Measurements from ENCODE around the gene LANCL1. TPM values are rescaled to one million over a fixed set of nuclear protein-coding genes. Genes with fewer than 3 reads are reported as not detected.

The LANCL1 gene
- total and polyA plus RNA-seq, 2 experiments from 2014 or later: 22.7 to 40.2 TPM

- H3K9me2 ChIP-seq (replicated peaks; ENCODE audit: insufficient read depth): no peaks in the 10 kb centered on the region
- no peak for DNase-seq (ENCODE audit: low spot score)
These were observed 3.5 kb upstream of the LANCL1 start for GRCh38 chr2:210480079-210480478.

GRCh38 chr2:210478661-210479060 is 2.1 kb upstream of the LANCL1 start:
- Histone ChIP-seq H3K27me3 (no peaks in the 10 kb centered on the region), H3K36me3 (replicated peaks; ENCODE audit: insufficient read depth, low read depth) (no peaks in the 10 kb centered on the region), H3K79me2 (peaks cover 19% of the 10 kb centered on the region), H3K4me3 (no peak overlapping the region), H2AFZ (peak overlapping the region; percentile 60), H3K4me1 (ENCODE audit: insufficient read depth) (peaks cover 7% of the 10 kb centered on the region), H3K9me3 (ENCODE audit: low read depth) (no peaks in the 10 kb centered on the region), H4K20me1 (ENCODE audit: insufficient read depth, poor library complexity, severe bottlenecking) (no peaks in the 10 kb centered on the region), H3K9me2 (replicated peaks; ENCODE audit: insufficient read depth) (no peaks in the 10 kb centered on the region), H3K27ac (no peak overlapping the region), H3K4me2 (no peak overlapping the region)
- 96% methylated on average over 2 of the region's 2 CpGs for WGBS (ENCODE audit: low lambda C conversion rate, missing lambda C conversion rate)
- TF ChIP-seq EZH2 (IDR thresholded peaks at IDR 0.05; ENCODE audit: borderline replicate concordance) (no peak), CTCF (IDR thresholded peaks at IDR 0.05; ENCODE audit: poor library complexity) (no peak), EZH2phosphoT487 (IDR thresholded peaks at IDR 0.05; ENCODE audit: low read depth, severe bottlenecking, unreplicated experiment) (no peak)
- no peak for DNase-seq (ENCODE audit: low spot score)

More at GRCh38 chr2:210480079-210480478, 3.5 kb upstream of the LANCL1 start:
- H3K27ac ChIP-seq: no peak overlapping the region
- H4K20me1 ChIP-seq (ENCODE audit: insufficient read depth, poor library complexity, severe bottlenecking): no peaks in the 10 kb centered on the region
- no peak overlapping the region for H3K4me3 ChIP-seq
- no peaks in the 10 kb centered on the region for H3K36me3 ChIP-seq (replicated peaks; ENCODE audit: insufficient read depth, low read depth)
- TF ChIP-seq EZH2 (IDR thresholded peaks at IDR 0.05; ENCODE audit: borderline replicate concordance): no peak
- no peak for TF ChIP-seq CTCF (IDR thresholded peaks at IDR 0.05; ENCODE audit: poor library complexity)
- no peak for TF ChIP-seq EZH2phosphoT487 (IDR thresholded peaks at IDR 0.05; ENCODE audit: low read depth, severe bottlenecking, unreplicated experiment)
- 81% methylated on average over 3 of the region's 3 CpGs for WGBS (ENCODE audit: low lambda C conversion rate, missing lambda C conversion rate)
- H3K4me1 ChIP-seq (ENCODE audit: insufficient read depth): peaks cover 3% of the 10 kb centered on the region
- no peak overlapping the region for H2AFZ ChIP-seq
- H3K4me2 ChIP-seq: no peak overlapping the region
- H3K9me3 ChIP-seq (ENCODE audit: low read depth): no peaks in the 10 kb centered on the region
- no peaks in the 10 kb centered on the region for H3K27me3 ChIP-seq
- peaks cover 10% of the 10 kb centered on the region for H3K79me2 ChIP-seq

GRCh38 chr2:210477496-210477895 is 937 bp upstream of the LANCL1 start:
- no peak overlapping the region for H3K27ac ChIP-seq

More at GRCh38 chr2:210477496-210477895, 937 bp upstream of the LANCL1 start:
- WGBS (ENCODE audit: low lambda C conversion rate, missing lambda C conversion rate): 65% methylated on average over 3 of the region's 3 CpGs
- Histone ChIP-seq H3K4me3 (no peak overlapping the region), H4K20me1 (ENCODE audit: insufficient read depth, poor library complexity, severe bottlenecking) (no peaks in the 10 kb centered on the region), H3K79me2 (peaks cover 19% of the 10 kb centered on the region), H3K4me2 (peak overlapping the region; percentile 74), H2AFZ (peak overlapping the region; percentile 60), H3K27me3 (no peaks in the 10 kb centered on the region), H3K9me2 (replicated peaks; ENCODE audit: insufficient read depth) (no peaks in the 10 kb centered on the region), H3K4me1 (ENCODE audit: insufficient read depth) (peaks cover 7% of the 10 kb centered on the region), H3K9me3 (ENCODE audit: low read depth) (no peaks in the 10 kb centered on the region), H3K36me3 (replicated peaks; ENCODE audit: insufficient read depth, low read depth) (no peaks in the 10 kb centered on the region)
- TF ChIP-seq EZH2 (IDR thresholded peaks at IDR 0.05; ENCODE audit: borderline replicate concordance) (no peak), EZH2phosphoT487 (IDR thresholded peaks at IDR 0.05; ENCODE audit: low read depth, severe bottlenecking, unreplicated experiment) (no peak), CTCF (IDR thresholded peaks at IDR 0.05; ENCODE audit: poor library complexity) (no peak)
- DNase-seq (ENCODE audit: low spot score): peak; percentile 8
